ENCODE data around the gene LRRC59. TPM values are rescaled to one million over a fixed set of nuclear protein-coding genes. Genes with fewer than 3 reads are reported as not detected.

The LRRC59 gene
- total RNA-seq, 6 donors from 2014 or later: 19.9 to 135 (median 67.0) TPM

DNA sequence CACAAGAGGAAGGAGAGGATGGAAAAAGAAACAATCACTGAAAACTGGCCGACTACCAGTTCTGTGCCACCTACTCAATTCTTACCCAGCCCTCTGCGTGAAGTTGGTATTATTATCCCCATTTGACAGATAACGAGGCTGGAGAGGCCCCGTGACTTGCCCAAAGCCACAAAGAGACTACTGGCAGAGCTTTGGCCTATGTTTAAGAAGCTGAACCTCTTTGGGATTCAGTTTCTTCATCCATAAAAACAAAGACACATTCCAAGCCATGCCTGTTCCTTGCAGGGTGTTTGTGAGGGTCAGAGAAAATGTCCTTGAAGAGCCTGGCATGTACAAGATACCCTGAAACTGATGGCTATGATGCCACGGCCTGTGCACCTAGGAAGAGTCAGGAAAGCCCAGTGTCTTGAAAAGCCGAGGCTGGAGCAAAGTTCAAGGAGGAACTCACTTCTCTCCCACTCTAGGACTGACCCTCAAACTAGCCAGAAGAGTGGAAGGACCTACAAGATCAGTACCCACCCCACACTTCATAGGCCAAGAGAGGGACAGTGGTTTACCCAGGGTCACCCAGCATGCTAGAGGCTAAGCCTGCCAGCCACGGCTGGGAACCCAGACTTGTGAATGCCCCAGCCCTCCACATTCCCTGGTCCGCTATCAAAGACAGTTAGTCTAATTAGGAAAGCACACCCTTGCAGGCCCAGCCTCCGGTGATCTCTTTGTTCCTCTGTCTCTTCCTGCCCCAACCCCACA is 27.1 kb upstream of the LRRC59 start:
- WGBS, 2 donors: 73 to 84% methylated on average over 8 to 9 of the region's 9 CpGs
- no peaks in the 10 kb centered on the region for H3K9me3 ChIP-seq
- H3K36me3 ChIP-seq: no peaks in the 10 kb centered on the region
- H3K4me3 ChIP-seq: no peak overlapping the region
- peak overlapping the region; percentile 32 to 90 (median 73) for H3K27ac ChIP-seq
- no peaks in the 10 kb centered on the region for H3K27me3 ChIP-seq
- ATAC-seq (ENCODE audit: low FRiP score in 2 of 2) (no peak), DNase-seq (no peak)
- no peak for TF ChIP-seq POLR2A (IDR thresholded peaks at IDR 0.05)
- no peak for TF ChIP-seq POLR2AphosphoS5 (IDR thresholded peaks at IDR 0.05)
- TF ChIP-seq, protein P1, sequence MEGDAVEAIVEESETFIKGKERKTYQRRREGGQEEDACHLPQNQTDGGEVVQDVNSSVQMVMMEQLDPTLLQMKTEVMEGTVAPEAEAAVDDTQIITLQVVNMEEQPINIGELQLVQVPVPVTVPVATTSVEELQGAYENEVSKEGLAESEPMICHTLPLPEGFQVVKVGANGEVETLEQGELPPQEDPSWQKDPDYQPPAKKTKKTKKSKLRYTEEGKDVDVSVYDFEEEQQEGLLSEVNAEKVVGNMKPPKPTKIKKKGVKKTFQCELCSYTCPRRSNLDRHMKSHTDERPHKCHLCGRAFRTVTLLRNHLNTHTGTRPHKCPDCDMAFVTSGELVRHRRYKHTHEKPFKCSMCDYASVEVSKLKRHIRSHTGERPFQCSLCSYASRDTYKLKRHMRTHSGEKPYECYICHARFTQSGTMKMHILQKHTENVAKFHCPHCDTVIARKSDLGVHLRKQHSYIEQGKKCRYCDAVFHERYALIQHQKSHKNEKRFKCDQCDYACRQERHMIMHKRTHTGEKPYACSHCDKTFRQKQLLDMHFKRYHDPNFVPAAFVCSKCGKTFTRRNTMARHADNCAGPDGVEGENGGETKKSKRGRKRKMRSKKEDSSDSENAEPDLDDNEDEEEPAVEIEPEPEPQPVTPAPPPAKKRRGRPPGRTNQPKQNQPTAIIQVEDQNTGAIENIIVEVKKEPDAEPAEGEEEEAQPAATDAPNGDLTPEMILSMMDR (IDR thresholded peaks at IDR 0.05): no peak
- no peak for TF ChIP-seq EP300 (IDR thresholded peaks at IDR 0.05)
- peaks cover 33 to 81% (median 49%) of the 10 kb centered on the region in 4 donors for H3K4me1 ChIP-seq

DNA sequence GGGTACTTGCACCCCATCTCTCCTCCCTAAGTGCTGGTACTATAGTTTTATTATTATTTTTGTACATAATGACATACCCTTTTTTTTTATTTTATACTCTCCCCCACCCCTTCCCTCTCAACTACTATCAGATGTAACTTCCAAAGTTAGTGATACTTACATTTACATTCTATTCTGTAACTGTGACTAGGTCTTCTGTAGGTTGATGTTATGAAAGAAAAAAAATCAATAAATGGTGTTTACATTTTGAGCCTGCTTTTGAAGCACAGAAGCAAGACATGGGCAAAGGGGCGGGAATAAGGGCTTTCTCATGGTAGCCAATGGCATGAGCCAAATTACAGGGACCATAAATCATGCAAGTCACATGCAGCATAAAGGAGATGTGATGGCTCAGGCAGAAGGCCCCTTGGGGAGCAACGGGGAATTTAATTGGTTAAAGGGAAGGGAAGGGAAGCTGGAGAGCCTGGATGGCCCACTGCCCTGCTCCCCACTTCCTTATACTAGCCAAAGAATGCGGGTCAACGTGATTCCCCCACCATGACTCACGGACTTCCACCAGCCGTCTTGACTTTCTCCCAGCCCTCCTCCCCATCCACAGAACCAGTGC is 26.3 kb upstream of the LRRC59 start:
- peak overlapping the region; percentile 32 to 86 (median 50) for H3K27ac ChIP-seq
- no peaks in the 10 kb centered on the region for H3K27me3 ChIP-seq
- no peak for TF ChIP-seq EP300 (IDR thresholded peaks at IDR 0.05)
- TF ChIP-seq POLR2A (IDR thresholded peaks at IDR 0.05): no peak
- no peak for TF ChIP-seq POLR2AphosphoS5 (IDR thresholded peaks at IDR 0.05)
- TF ChIP-seq, protein P1 (IDR thresholded peaks at IDR 0.05): no peak
- H3K36me3 ChIP-seq: no peaks in the 10 kb centered on the region
- ATAC-seq (ENCODE audit: low FRiP score in 2 of 2): peak in 1 of 2 donors; percentile 66
- peaks cover 33 to 73% (median 46%) of the 10 kb centered on the region in 4 donors for H3K4me1 ChIP-seq
- peak in 1 of 2 donors; percentile 83 for DNase-seq
- 45 to 51% methylated on average over 6 of the region's 6 CpGs for WGBS, 2 donors
- H3K9me3 ChIP-seq: no peaks in the 10 kb centered on the region
- no peak overlapping the region for H3K4me3 ChIP-seq

DNA sequence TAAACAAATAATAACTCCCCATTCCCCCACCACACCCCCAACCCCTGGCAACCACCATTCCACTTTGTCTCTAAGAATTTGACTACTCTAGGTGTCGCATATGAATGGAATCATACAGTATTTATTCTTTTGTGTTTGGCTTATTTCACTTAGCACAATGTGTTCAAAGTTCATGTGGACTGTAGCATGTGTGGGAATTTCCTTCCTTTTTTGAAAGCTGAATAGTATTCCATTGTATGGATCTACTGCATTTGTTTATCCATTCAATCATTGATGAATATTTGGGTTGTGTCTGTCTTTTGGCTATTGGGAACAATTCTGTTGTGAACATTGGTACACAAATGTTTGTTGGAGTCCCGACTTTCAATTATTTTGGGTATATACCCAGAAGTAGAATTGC is 25.4 kb upstream of the LRRC59 start:
- 87 to 95% methylated on average over 2 of the region's 2 CpGs for WGBS, 2 donors
- peaks cover 31 to 64% (median 38%) of the 10 kb centered on the region in 4 donors for H3K4me1 ChIP-seq
- H3K4me3 ChIP-seq: no peak overlapping the region
- DNase-seq (no peak), ATAC-seq (ENCODE audit: low FRiP score in 2 of 2) (no peak)
- H3K27me3 ChIP-seq: no peaks in the 10 kb centered on the region
- TF ChIP-seq POLR2A (IDR thresholded peaks at IDR 0.05) (no peak), EP300 (IDR thresholded peaks at IDR 0.05) (no peak)
- no peak overlapping the region for H3K27ac ChIP-seq
- H3K36me3 ChIP-seq: no peaks in the 10 kb centered on the region
- H3K9me3 ChIP-seq: no peaks in the 10 kb centered on the region

DNA sequence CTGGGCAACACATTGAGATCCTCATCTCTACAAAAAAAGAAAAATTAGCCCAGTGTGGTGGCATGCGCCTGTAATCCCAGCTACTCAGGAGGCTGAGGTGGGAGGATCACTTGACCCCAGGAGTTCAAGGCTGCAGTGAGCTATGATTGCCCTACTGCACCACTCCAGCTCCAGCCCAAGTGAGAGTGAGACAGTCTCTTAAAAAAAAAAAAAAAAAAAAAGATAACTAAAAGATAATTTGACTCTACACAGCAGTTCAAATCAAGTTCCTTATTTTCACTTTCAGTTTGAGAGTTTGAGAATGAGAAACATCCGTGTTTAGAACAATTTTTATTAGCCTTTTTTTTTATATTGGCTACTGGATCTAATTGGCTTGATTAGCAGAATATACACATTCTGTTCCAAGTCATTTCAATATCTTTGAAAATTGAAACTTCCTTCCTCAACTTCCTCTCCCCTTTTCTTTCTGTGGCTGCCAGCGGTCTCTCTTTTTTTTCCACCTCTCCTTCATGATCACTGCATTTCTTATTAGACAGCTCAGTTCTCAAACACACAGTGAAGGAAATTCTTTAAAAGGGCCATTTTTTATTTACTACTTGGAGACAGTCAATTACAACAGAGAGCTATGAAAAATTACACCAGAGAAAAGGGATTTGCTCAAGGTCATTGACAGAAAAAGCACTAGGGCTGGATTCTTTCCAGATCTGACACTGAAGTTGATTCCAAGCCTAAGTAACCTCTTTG is 24.2 kb upstream of the LRRC59 start:
- Histone ChIP-seq H3K36me3 (no peaks in the 10 kb centered on the region), H3K9me3 (no peaks in the 10 kb centered on the region), H3K27me3 (no peaks in the 10 kb centered on the region), H3K27ac (peak overlapping the region; percentile 59 to 72 (median 64)), H3K4me1 (peaks cover 22 to 51% (median 28%) of the 10 kb centered on the region in 4 donors), H3K4me3 (peak overlapping the region in 2 of 4 donors; percentile 33 to 36)
- 40 to 42% methylated on average over 3 of the region's 3 CpGs for whole genome bisulfite sequencing, 2 donors
- ATAC-seq (ENCODE audit: low FRiP score in 2 of 2): no peak
- DNase-seq: no peak
- no peak for TF ChIP-seq POLR2A (IDR thresholded peaks at IDR 0.05)
- no peak for TF ChIP-seq POLR2AphosphoS5 (IDR thresholded peaks at IDR 0.05)
- TF ChIP-seq EP300 (IDR thresholded peaks at IDR 0.05): no peak
- TF ChIP-seq, protein P1 (IDR thresholded peaks at IDR 0.05): no peak

Measured in upper lobe of left lung (tissue), 6 donors.